ENCODE data around the gene FARS2. TPM values are rescaled to one million over a fixed set of nuclear protein-coding genes. Genes with fewer than 3 reads are reported as not detected.

FARS2 gene
- total RNA-seq, 6 donors from 2014 or later = 16.4 to 34.6 (median 19.9) TPM

- H3K4me1 ChIP-seq = peaks cover 0 to 2% (median 0%) of the 10 kb centered on the region in 4 donors
- ATAC-seq (ENCODE audit: low FRiP score in 2 of 2) (no peak), DNase-seq (no peak)
- H3K36me3 ChIP-seq = no peaks in the 10 kb centered on the region
- H3K9me3 ChIP-seq = no peaks in the 10 kb centered on the region
- 90 to 92% methylated on average over 6 of the region's 6 CpGs for WGBS, 2 donors
- TF ChIP-seq POLR2AphosphoS5 (IDR thresholded peaks at IDR 0.05) (no peak), POLR2A (IDR thresholded peaks at IDR 0.05) (no peak), CTCF (IDR thresholded peaks at IDR 0.05) (no peak), EP300 (IDR thresholded peaks at IDR 0.05) (no peak)
- no peaks in the 10 kb centered on the region for H3K27me3 ChIP-seq
- H3K27ac ChIP-seq = no peak overlapping the region
- no peak overlapping the region for H3K4me3 ChIP-seq
Observed at GRCh38 chr6:5516036-5516435, 254.7 kb downstream of the FARS2 start.

GRCh38 chr6:5517796-5518195 lies 256.5 kb downstream of the FARS2 start:
- Histone ChIP-seq H3K27me3 (no peaks in the 10 kb centered on the region), H3K4me3 (no peak overlapping the region), H3K9me3 (no peaks in the 10 kb centered on the region), H3K4me1 (peaks cover 0 to 2% (median 0%) of the 10 kb centered on the region in 4 donors), H3K36me3 (no peaks in the 10 kb centered on the region), H3K27ac (no peak overlapping the region)
- WGBS, 2 donors = 83 to 87% methylated on average over 2 of the region's 2 CpGs
- TF ChIP-seq POLR2AphosphoS5 (IDR thresholded peaks at IDR 0.05) (no peak), EP300 (IDR thresholded peaks at IDR 0.05) (no peak), CTCF (IDR thresholded peaks at IDR 0.05) (no peak), POLR2A (IDR thresholded peaks at IDR 0.05) (no peak)
- ATAC-seq (ENCODE audit: low FRiP score in 2 of 2) = no peak
- no peak for DNase-seq

GRCh38 chr6:5518936-5519491 lies 257.7 kb downstream of the FARS2 start:
- no peak for ATAC-seq (ENCODE audit: low FRiP score in 2 of 2)
- peaks cover 0 to 2% (median 0%) of the 10 kb centered on the region in 4 donors for H3K4me1 ChIP-seq
- H3K36me3 ChIP-seq = no peaks in the 10 kb centered on the region
- H3K4me3 ChIP-seq = no peak overlapping the region
- no peaks in the 10 kb centered on the region for H3K9me3 ChIP-seq
- H3K27me3 ChIP-seq = no peaks in the 10 kb centered on the region
- TF ChIP-seq EP300 (IDR thresholded peaks at IDR 0.05) (no peak), CTCF (IDR thresholded peaks at IDR 0.05) (no peak), POLR2AphosphoS5 (IDR thresholded peaks at IDR 0.05) (no peak), POLR2A (IDR thresholded peaks at IDR 0.05) (no peak)
- H3K27ac ChIP-seq = no peak overlapping the region
- DNase-seq = no peak

GRCh38 chr6:5520796-5521195 lies 259.5 kb downstream of the FARS2 start:
- 75 to 85% methylated on average over 2 of the region's 2 CpGs for WGBS, 2 donors
- H3K36me3 ChIP-seq = no peaks in the 10 kb centered on the region
- no peak overlapping the region for H3K4me3 ChIP-seq
- ATAC-seq (ENCODE audit: low FRiP score in 2 of 2) (no peak), DNase-seq (no peak)
- TF ChIP-seq POLR2AphosphoS5 (IDR thresholded peaks at IDR 0.05) (no peak), POLR2A (IDR thresholded peaks at IDR 0.05) (no peak), CTCF (IDR thresholded peaks at IDR 0.05) (no peak), EP300 (IDR thresholded peaks at IDR 0.05) (no peak)
- H3K9me3 ChIP-seq = no peaks in the 10 kb centered on the region
- no peaks in the 10 kb centered on the region for H3K27me3 ChIP-seq
- H3K27ac ChIP-seq = no peak overlapping the region
- H3K4me1 ChIP-seq = peaks cover 0 to 10% (median 3%) of the 10 kb centered on the region in 4 donors

- Histone ChIP-seq H3K4me1 (peaks cover 0 to 10% (median 3%) of the 10 kb centered on the region in 4 donors), H3K9me3 (no peaks in the 10 kb centered on the region), H3K4me3 (no peak overlapping the region), H3K27me3 (no peaks in the 10 kb centered on the region), H3K27ac (no peak overlapping the region), H3K36me3 (no peaks in the 10 kb centered on the region)
- 33 to 53% methylated on average over 3 of the region's 3 CpGs for WGBS, 2 donors
- TF ChIP-seq CTCF (IDR thresholded peaks at IDR 0.05) = no peak
- DNase-seq (no peak), ATAC-seq (ENCODE audit: low FRiP score in 2 of 2) (no peak)
Observed at GRCh38 chr6:5521322-5521721, 260.0 kb downstream of the FARS2 start.
